Regular cardiac myocyte (primary cell): ENCODE measurements around the gene DDB1. TPM values are rescaled to one million over a fixed set of nuclear protein-coding genes. Genes with fewer than 3 reads are reported as not detected.

ENCODE experiments used
- total RNA-seq: library from RNA; depleted of rRNA; stranded (reverse); fragments of >200 nt; gene quantifications from 2 replicates; pipeline ENCODE4 v1.2.3, GENCODE V29; 2014

The DDB1 gene
- total RNA-seq: 398 and 580 TPM in 2 replicates

DNA sequence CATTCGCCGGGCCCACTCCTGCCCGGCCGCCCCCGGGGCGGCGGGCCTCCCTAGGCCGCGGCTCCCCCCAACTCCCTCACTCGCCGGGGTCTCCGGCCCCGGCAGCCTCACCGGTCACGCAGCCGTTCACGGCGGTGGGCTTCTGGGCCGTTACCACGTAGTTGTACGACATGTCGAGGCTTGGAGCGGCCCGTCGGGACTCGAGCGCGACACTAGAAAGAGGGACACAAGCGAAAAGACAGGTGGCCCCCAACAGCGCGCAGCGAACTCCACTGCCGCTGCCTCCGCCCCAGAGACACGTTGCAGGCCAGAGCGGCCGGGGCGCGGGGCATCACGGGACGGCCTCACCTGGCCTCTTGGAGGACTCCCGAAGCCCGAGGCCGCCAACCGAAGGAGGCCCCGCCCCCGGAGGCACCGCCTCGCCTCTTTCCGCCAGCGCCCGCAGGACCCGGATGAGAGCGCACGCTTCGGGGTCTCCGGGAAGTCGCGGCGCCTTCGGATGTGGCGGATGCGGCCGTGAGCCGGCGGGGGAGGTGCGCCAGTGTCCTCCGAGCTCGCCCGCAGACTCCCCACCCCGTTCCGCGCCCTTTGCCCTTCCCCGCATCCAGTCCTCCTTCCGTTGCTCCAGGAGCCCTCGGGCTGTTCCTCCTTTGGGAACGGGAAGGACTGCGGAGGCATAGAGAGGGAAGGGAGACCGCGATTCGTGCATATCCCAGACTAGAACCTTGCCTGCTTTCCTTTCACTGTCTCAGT, at the start of gene DDB1, which contains the start of gene TKFC:
Gene DDB1, minus strand, starts transcription at position 309 of the 753 bp plus-strand sequence. Its CDS starts 137 bp downstream, at position 172.
Gene TKFC, plus strand, starts transcription at position 432 of the 753 bp plus-strand sequence. CDS start 1,501 bp downstream, outside the sequence.

DNA sequence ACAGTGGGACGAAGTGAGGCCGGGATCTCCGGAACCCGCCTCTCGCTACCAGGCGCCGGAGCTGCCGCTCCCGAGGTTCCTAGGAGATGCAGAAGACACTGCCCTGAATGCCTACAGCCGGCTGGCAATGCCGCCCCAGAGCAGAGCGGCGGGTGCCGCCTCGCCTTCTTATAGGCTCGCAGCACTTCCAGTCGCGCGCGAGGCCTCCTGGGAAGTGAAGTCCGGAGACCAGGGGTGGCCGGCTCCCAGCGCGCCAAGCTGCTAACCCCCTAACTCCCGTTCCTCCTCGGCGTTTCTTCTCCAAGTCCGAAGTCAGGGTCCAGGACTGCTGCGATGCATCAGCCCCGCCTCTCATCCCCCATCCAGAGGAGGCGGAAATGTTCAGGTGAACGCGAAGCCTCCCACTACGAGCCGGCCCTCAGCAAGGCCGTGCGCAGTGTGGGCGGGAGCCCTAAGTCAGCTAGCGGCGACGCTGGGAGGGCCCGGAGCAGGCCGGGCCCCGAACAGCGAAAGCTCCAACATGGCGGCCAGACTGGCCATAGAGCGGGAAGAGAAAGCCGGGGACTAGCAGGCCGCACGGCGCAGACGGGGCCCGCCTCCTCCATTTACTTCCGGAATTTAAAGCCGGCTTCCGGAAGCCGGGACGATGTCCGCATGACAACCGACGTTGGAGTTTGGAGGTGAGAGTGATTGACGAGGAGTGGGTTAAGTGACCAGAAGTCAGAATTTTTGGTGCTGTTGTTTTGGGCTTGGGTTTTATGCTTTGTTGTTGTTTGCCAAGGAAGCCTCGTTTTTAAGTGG, 29.0 kb upstream of the DDB1 start, which contains the start of the genes CYB561A3 and TMEM138:
Gene CYB561A3, minus strand, starts transcription at position 142 of the 801 bp plus-strand sequence. CDS start 5,169 bp downstream, outside the sequence.
Gene TMEM138, plus strand, starts transcription at position 634 of the 801 bp plus-strand sequence. CDS start 2,017 bp downstream, outside the sequence.

DNA sequence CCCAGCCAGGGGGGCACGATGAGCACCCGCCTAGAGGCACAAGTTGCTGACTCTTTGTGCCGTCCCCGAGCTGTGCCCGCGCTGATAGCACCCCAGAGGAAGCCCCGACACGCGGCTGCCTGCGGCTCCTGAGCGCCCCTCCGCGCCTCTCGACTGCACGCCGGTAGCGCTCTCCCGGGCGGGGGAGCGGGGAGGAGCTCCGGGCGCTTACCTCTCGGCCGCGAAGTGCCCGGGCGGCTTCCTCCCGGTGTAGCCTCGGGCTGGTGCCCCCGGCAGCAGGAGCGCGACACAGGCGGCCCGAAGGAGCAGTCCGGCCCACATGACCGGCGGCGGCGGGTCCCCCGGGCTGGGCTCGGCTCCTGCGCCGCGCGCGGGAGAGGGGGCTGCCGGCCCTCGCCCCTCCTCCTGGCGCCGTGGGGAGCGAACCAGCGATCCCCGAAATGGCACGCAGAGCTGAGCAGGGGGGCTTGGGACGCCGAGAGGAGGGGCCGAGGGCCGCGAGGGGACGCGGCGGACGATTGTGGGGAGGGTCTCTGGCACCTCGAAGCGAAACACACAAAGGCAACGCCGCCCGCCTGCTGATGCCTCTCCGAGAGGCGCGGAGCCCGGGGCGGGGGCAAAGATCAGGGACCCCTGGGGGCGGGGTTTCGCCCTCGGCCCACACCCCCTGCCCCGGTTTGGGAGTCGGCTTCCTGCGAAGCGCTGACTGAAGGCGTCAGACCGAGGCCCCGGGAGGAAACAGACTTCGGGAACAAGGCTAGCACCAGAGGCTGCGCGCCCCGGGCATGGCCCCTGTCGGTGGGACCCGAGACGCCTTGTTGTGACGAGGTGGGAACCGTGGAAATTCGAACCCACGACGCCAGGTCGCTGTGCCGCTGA, 37.9 kb downstream of the DDB1 start, which contains the start of gene VWCE:
Gene VWCE, minus strand, starts transcription at position 600 of the 879 bp plus-strand sequence. Its CDS starts 279 bp downstream, at position 321.

Other genes with a start within 250 kb of the DDB1 start
- gene CD5, start 230.6 kb downstream of the DDB1 start, total RNA-seq: not detected in 2 replicates
- 5.9 and 9.0 TPM in 2 replicates for gene VPS37C, start 171.7 kb downstream of the DDB1 start, total RNA-seq
- not detected in 2 replicates for gene PGA3, start 129.6 kb downstream of the DDB1 start, total RNA-seq
- not detected in 2 replicates for gene PGA4, start 110.8 kb downstream of the DDB1 start, total RNA-seq
- not detected in 2 replicates for gene PGA5, start 91.9 kb downstream of the DDB1 start, total RNA-seq
- gene VWCE, start 37.8 kb downstream of the DDB1 start, total RNA-seq: 0.19 and 4.2 TPM in 2 replicates
- 18.8 and 20.9 TPM in 2 replicates for gene TKFC, start 123 bp upstream of the DDB1 start, total RNA-seq
- 79.0 and 99.2 TPM in 2 replicates for gene CYB561A3, start 28.8 kb upstream of the DDB1 start, total RNA-seq
- 20.9 and 21.5 TPM in 2 replicates for gene TMEM138, start 29.3 kb upstream of the DDB1 start, total RNA-seq
- 8.6 and 12.1 TPM in 2 replicates for gene TMEM216, start 59.5 kb upstream of the DDB1 start, total RNA-seq
- 10.5 and 16.3 TPM in 2 replicates for gene CPSF7, start 96.9 kb upstream of the DDB1 start, total RNA-seq
- gene SDHAF2, start 97.0 kb upstream of the DDB1 start, total RNA-seq: 38.0 and 55.0 TPM in 2 replicates
- under 0.01 TPM in 1 of 2 replicates, not detected in the other for gene LRRC10B, start 175.6 kb upstream of the DDB1 start, total RNA-seq
- 0.19 and 0.85 TPM in 2 replicates for gene SYT7, start 248.0 kb upstream of the DDB1 start, total RNA-seq